Endothelial cell of umbilical vein (primary cell): ENCODE data around the gene CLEC16A. TPM values are rescaled to one million over a fixed set of nuclear protein-coding genes. Genes with fewer than 3 reads are reported as not detected.

ENCODE experiments used
- BruUV-seq: library from RNA; stranded (reverse); fragments of 400-500 nt; replicated peaks from 2 replicates; lab custom pipeline; 2021; lab: Mats Ljungman, UMichigan
- CTCF ChIA-PET: fragments of 300-600, 350-600 bp; sonication (Branson Sonifier 250); formaldehyde crosslinking; loops from one replicate; lab custom pipeline; 2021; ENCODE audit warnings: antibody characterized with exemption, inconsistent platforms; lab: Charles Lee
- POLR2A ChIA-PET: fragments of 300-600, 350-600 bp; sonication (Branson Sonifier 250); formaldehyde crosslinking; loops from one replicate; lab custom pipeline; 2021; ENCODE audit warnings: antibody characterized with exemption, inconsistent platforms; lab: Charles Lee
- DNase-seq: peaks from one replicate; pipeline ENCODE4 v3.0.0-alpha.2; 2011; ENCODE audit warnings: low read depth, low spot score
- FAIRE-seq: peaks from 2 replicates; lab custom pipeline; 2011; peaks lifted over from hg19 to GRCh38; lab: Jason Lieb, UNC
- H2AFZ ChIP-seq: 2 replicates; pipeline ENCODE4 v1.6.0; 2012; ENCODE audit warnings: low read depth, low read length, control low read depth, inconsistent platforms
- H3K27ac ChIP-seq: 2 replicates; pipeline ENCODE4 v1.5.1; 2011; ENCODE audit warnings: low read depth, mild to moderate bottlenecking, control low read depth, low read length, moderate library complexity; ENCODE audit not compliant: insufficient read depth
- H3K27me3 ChIP-seq, 2 experiments: 2 replicates each; pipeline versions ENCODE4 v1.6.0 to v1.6.1; 2011; ENCODE audit warnings: low read length in 2 of 2, mixed read lengths in 1 of 2; ENCODE audit not compliant: control insufficient read depth in 2 of 2, insufficient read depth in 2 of 2
- H3K36me3 ChIP-seq, 2 experiments: 2 replicates in 1 of 2; 3 replicates in 1 of 2; pipeline ENCODE4 v1.5.1; 2011; ENCODE audit warnings: low read length in 2 of 2, mild to moderate bottlenecking in 1 of 2, moderate library complexity in 1 of 2; ENCODE audit not compliant: control insufficient read depth in 2 of 2, insufficient read depth in 2 of 2; ENCODE audit errors: extremely low read depth in 1 of 2
- H3K4me1 ChIP-seq: 3 replicates; pipeline ENCODE4 v1.5.1; 2011; ENCODE audit warnings: mild to moderate bottlenecking, low read length; ENCODE audit not compliant: control insufficient read depth, insufficient read depth; ENCODE audit errors: extremely low read depth
- H3K4me2 ChIP-seq: 2 replicates; pipeline ENCODE4 v1.6.1; 2011; ENCODE audit warnings: low read length, control low read depth, mixed read lengths; ENCODE audit not compliant: insufficient read depth
- H3K4me3 ChIP-seq, 3 experiments: fragments of 200-600 bp in 1 of 3; sonication (generic), shearing (Covaris generic) in 1 of 3; replicated peaks in 1 of 3; 2 replicates each; pipeline ENCODE4 v1.5.1; 2011 to 2016; ENCODE audit warnings: control low read depth in 3 of 3, low read length in 3 of 3, mild to moderate bottlenecking in 2 of 3, inconsistent platforms in 1 of 3, low read depth in 1 of 3, moderate library complexity in 1 of 3; ENCODE audit not compliant: insufficient read depth in 1 of 3
- H3K79me2 ChIP-seq: 2 replicates; pipeline ENCODE4 v1.6.0; 2012; ENCODE audit warnings: low read length, inconsistent platforms; ENCODE audit not compliant: control insufficient read depth, insufficient read depth
- H3K9ac ChIP-seq: replicated peaks from 2 replicates; pipeline ENCODE3; 2011; ENCODE audit warnings: low read length, control low read depth; ENCODE audit not compliant: insufficient read depth; ENCODE audit errors: extremely low read depth
- H3K9me1 ChIP-seq: replicated peaks from 3 replicates; pipeline ENCODE4 v1.6.0; 2011; ENCODE audit warnings: mild to moderate bottlenecking, low read length; ENCODE audit not compliant: control insufficient read depth, insufficient read depth; ENCODE audit errors: extremely low read depth
- H3K9me3 ChIP-seq: replicated peaks from 2 replicates; pipeline ENCODE4 v1.5.1; 2012; ENCODE audit warnings: low read length, inconsistent platforms; ENCODE audit not compliant: control insufficient read depth, insufficient read depth
- H4K20me1 ChIP-seq: replicated peaks from 2 replicates; pipeline ENCODE3; 2011; ENCODE audit warnings: mild to moderate bottlenecking, low read length; ENCODE audit not compliant: control insufficient read depth, insufficient read depth; ENCODE audit errors: extremely low read depth
- EZH2 ChIP-seq: IDR thresholded peaks from 2 replicates; pipeline ENCODE4 v1.6.1; 2012; ENCODE audit warnings: borderline replicate concordance, low read depth, mild to moderate bottlenecking, moderate library complexity, low read length, inconsistent platforms; ENCODE audit not compliant: severe bottlenecking
- FOS ChIP-seq: IDR thresholded peaks from 2 replicates; pipeline ENCODE4 v1.6.1; 2011; ENCODE audit warnings: mild to moderate bottlenecking, low read length, moderate library complexity, borderline replicate concordance; ENCODE audit not compliant: insufficient read depth
- GATA2 ChIP-seq: IDR thresholded peaks from 2 replicates; pipeline ENCODE4 v1.7.0; 2011; ENCODE audit warnings: low read depth, mild to moderate bottlenecking, moderate library complexity, mixed read lengths, low read length; ENCODE audit not compliant: insufficient read length, insufficient read depth
- JUN ChIP-seq: IDR thresholded peaks from 2 replicates; pipeline ENCODE4 v1.6.1; 2011; ENCODE audit warnings: borderline replicate concordance, low read depth; ENCODE audit not compliant: insufficient read length, insufficient read depth
- MYC ChIP-seq: IDR thresholded peaks from one replicate; pipeline ENCODE4 v1.6.1; 2011; ENCODE audit warnings: mild to moderate bottlenecking, low read depth, low read length
- POLR2A ChIP-seq: IDR thresholded peaks from 2 replicates; pipeline ENCODE4 v1.6.1; 2012; ENCODE audit warnings: low read depth, mild to moderate bottlenecking, control low read depth, low read length
- POLR2AphosphoS5 ChIP-seq: IDR thresholded peaks from 2 replicates; pipeline ENCODE4 v1.6.1; 2012; ENCODE audit warnings: low read depth, mild to moderate bottlenecking, control low read depth, low read length, moderate library complexity; ENCODE audit not compliant: insufficient read depth
- dilution Hi-C: fragments of 300-500 bp; cut with MboI; formaldehyde crosslinking; loops from one replicate; pipeline ENCODE4 v1.15.0; 2019; ENCODE audit warnings: low sequenced_read_pairs; ENCODE audit not compliant: extremely low pct_ligation_motif_present
- intact Hi-C: fragments of 100-400 bp; cut with micrococcal nuclease; formaldehyde crosslinking; loops from one replicate; pipeline ENCODE4 v1.10.0; 2022
- polyA plus RNA-seq, 4 experiments: library from polyadenylated mRNA; depleted of rRNA in 3 of 4; stranded (reverse) in 3 of 4; unstranded in 1 of 4; fragments of >200 nt; gene quantifications; 2 replicates each; pipeline versions ENCODE4 v1.2.1 to v1.2.3, GENCODE V29; 2011 to 2012; ENCODE audit warnings: missing spikeins in 1 of 4
- total RNA-seq: library from RNA; stranded (reverse); gene quantifications from 2 replicates; pipeline ENCODE4 v1.2.3, GENCODE V29; 2021
- TF ChIP-seq, protein P1 (sequence below): IDR thresholded peaks from 2 replicates; pipeline ENCODE4 v1.6.1; 2011; ENCODE audit not compliant: insufficient read depth, insufficient read length
- TF ChIP-seq, protein P2 (sequence below), 2 donors: IDR thresholded peaks; 1 replicate in 1 of 2; 2 replicates in 1 of 2; pipeline ENCODE4 v1.5.1; 2011; ENCODE audit warnings: low read length in 2 of 2, mild to moderate bottlenecking in 2 of 2, moderate library complexity in 2 of 2, control low read depth in 1 of 2, inconsistent platforms in 1 of 2, low read depth in 1 of 2; ENCODE audit not compliant: insufficient read depth in 1 of 2; ENCODE audit errors: extremely low read depth in 1 of 2

The CLEC16A gene
- total and polyA plus RNA-seq, 2 donors (not counting 3 experiments of a cell fraction or from before 2014, with no cell fraction given) = 11.4 to 23.3 TPM

DNA sequence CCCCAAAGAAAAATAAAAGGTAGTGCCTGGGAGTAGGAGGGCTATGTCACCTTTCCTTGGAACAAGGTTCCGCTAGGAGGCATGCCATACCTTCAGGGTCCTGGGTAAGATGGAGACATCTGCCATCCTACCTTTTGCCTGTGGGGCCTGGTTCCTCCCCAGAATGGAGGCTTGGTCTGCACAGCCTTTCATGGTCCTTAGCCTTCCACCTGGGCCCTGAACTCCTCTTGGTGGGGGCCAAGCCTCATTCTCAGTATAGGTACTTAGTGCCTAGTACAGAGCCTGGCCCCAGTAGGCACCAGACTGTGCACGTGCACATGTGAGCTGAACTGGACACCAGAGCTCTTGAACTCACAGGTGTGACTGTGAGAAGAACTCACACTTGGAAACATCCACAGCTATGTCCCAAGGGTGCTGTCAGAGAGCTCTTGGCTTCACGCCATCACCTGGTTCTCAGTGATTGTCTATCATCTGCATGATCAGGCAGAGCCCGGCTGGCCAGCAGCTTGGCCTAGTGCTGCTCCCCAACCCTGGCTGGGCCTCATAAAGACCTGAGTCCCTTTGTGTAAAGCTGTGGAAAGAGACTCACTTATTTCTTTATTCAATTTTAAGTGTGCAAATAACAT, 168.5 kb downstream of the CLEC16A start:
- Histone ChIP-seq H4K20me1 (no peaks in the 10 kb centered on the region), H3K9ac (no peak overlapping the region), H3K4me1 (no peaks in the 10 kb centered on the region), H2AFZ (no peak overlapping the region), H3K9me3 (no peaks in the 10 kb centered on the region), H3K27me3 (no peaks in the 10 kb centered on the region), H3K4me2 (no peak overlapping the region), H3K36me3 (no peaks in the 10 kb centered on the region), H3K27ac (no peak overlapping the region), H3K79me2 (no peaks in the 10 kb centered on the region), H3K4me3 (no peak overlapping the region), H3K9me1 (no peaks in the 10 kb centered on the region)
- FAIRE-seq = no peak
- BruUV-seq = no TSS peak
- TF ChIP-seq, protein P1, sequence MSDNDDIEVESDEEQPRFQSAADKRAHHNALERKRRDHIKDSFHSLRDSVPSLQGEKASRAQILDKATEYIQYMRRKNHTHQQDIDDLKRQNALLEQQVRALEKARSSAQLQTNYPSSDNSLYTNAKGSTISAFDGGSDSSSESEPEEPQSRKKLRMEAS = no peak
- TF ChIP-seq MYC = no peak
- TF ChIP-seq FOS = no peak
- no peak for TF ChIP-seq POLR2A
- TF ChIP-seq, protein P2, sequence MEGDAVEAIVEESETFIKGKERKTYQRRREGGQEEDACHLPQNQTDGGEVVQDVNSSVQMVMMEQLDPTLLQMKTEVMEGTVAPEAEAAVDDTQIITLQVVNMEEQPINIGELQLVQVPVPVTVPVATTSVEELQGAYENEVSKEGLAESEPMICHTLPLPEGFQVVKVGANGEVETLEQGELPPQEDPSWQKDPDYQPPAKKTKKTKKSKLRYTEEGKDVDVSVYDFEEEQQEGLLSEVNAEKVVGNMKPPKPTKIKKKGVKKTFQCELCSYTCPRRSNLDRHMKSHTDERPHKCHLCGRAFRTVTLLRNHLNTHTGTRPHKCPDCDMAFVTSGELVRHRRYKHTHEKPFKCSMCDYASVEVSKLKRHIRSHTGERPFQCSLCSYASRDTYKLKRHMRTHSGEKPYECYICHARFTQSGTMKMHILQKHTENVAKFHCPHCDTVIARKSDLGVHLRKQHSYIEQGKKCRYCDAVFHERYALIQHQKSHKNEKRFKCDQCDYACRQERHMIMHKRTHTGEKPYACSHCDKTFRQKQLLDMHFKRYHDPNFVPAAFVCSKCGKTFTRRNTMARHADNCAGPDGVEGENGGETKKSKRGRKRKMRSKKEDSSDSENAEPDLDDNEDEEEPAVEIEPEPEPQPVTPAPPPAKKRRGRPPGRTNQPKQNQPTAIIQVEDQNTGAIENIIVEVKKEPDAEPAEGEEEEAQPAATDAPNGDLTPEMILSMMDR (IDR thresholded peaks at IDR 0.05; ENCODE audit: extremely low read depth in 1 of 2, insufficient read depth in 1 of 2, low read depth in 1 of 2, low read length in 2 of 2) = no peak
- TF ChIP-seq EZH2 = no peak
- no peak for TF ChIP-seq JUN
- TF ChIP-seq GATA2 = no peak
- no peak for TF ChIP-seq POLR2AphosphoS5
- no peak for DNase-seq
- ChIA-PET POLR2A (no interaction called here), CTCF (interaction anchor here (0.9 kb wide), 2 partner anchors 13 to 21 kb away, joined by 3 read pairs; no protein-coding TSS in a partner anchor)
- intact Hi-C loops (no loop called here), dilution Hi-C loops (no loop called here)
